GM13976 (cell line): ENCODE measurements around the gene ATG16L2.
A peak's percentile ranks its signal among the peaks of the same experiment; 100 is the strongest.

Experiments
- DNase-seq: peaks from one replicate; pipeline ENCODE4 v3.0.0; 2012; ENCODE audit warnings: low spot score
- CTCF ChIP-seq: IDR thresholded peaks from 2 replicates; pipeline ENCODE4 v1.5.1; 2012; ENCODE audit warnings: borderline replicate concordance, mild to moderate bottlenecking; ENCODE audit not compliant: insufficient read depth; ENCODE audit errors: extremely low read depth, missing control alignments, control extremely low read depth
- in situ Hi-C: fragments of 300-500 bp; cut with MboI; formaldehyde crosslinking; loops from one replicate; pipeline ENCODE4 v1.12.0; 2022; ENCODE audit warnings: low sequenced_read_pairs, mixed read lengths, inconsistent platforms; ENCODE audit not compliant: unreplicated experiment

Gene ATG16L2

GRCh38 chr11:72812967-72813739 is 1.1 kb upstream of the ATG16L2 start:
- DNase-seq, result peak; percentile 73
- TF ChIP-seq CTCF, result peak; percentile 82
- in situ Hi-C loops, result no loop called here

- DNase-seq, result peak; percentile 88
- no peak for TF ChIP-seq CTCF
- in situ Hi-C loops, result no loop called here
These were observed 398 bp upstream of the ATG16L2 start for GRCh38 chr11:72813740-72814285.

- in situ Hi-C loops, result no loop called here
- TF ChIP-seq CTCF, result no peak
- DNase-seq, result no peak
These were observed 953 bp downstream of the ATG16L2 start for GRCh38 chr11:72815110-72815618.

- DNase-seq, result peak; percentile 26
- TF ChIP-seq CTCF, result no peak
- in situ Hi-C loops, result no loop called here
These were observed 2.3 kb downstream of the ATG16L2 start for GRCh38 chr11:72816404-72816990.

GRCh38 chr11:72817966-72818365 is 3.8 kb downstream of the ATG16L2 start:
- TF ChIP-seq CTCF, result no peak
- no peak for DNase-seq
- in situ Hi-C loops, result no loop called here

- in situ Hi-C loops, result no loop called here
- no peak for TF ChIP-seq CTCF
- DNase-seq, result no peak
These were observed 4.8 kb downstream of the ATG16L2 start for GRCh38 chr11:72818971-72819370.
